Activated naive CD8-positive, alpha-beta T cell (primary cell): ENCODE data around the gene SUGCT.

Source experiments
- H3K27ac Mint-ChIP-seq: one replicate; pipeline ENCODE4 v1.8.0; 2021; ENCODE audit warnings: mixed read lengths
- H3K27me3 Mint-ChIP-seq: one replicate; pipeline ENCODE4 v1.8.0; 2021; ENCODE audit warnings: mixed read lengths
- H3K36me3 Mint-ChIP-seq: one replicate; pipeline ENCODE4 v1.8.0; 2021; ENCODE audit warnings: mixed read lengths
- H3K4me1 Mint-ChIP-seq: one replicate; pipeline ENCODE4 v1.8.0; 2021; ENCODE audit warnings: low read depth, mixed read lengths
- H3K4me3 Mint-ChIP-seq: one replicate; pipeline ENCODE4 v1.8.0; 2021; ENCODE audit warnings: mild to moderate bottlenecking, mixed read lengths
- H3K9me3 Mint-ChIP-seq: one replicate; pipeline ENCODE4 v1.8.0; 2021; ENCODE audit warnings: low read depth, mixed read lengths

SUGCT gene

GRCh38 chr7:40520986-40521738, 386.4 kb downstream of the SUGCT start:
- H3K36me3 Mint-ChIP-seq, result peaks cover 2% of the 10 kb centered on the region
- H3K27ac Mint-ChIP-seq, result no peak overlapping the region
- H3K4me1 Mint-ChIP-seq, result no peaks in the 10 kb centered on the region
- H3K27me3 Mint-ChIP-seq, result no peaks in the 10 kb centered on the region
- no peaks in the 10 kb centered on the region for H3K9me3 Mint-ChIP-seq
- H3K4me3 Mint-ChIP-seq, result no peak overlapping the region

- H3K27ac Mint-ChIP-seq, result no peak overlapping the region
- H3K27me3 Mint-ChIP-seq, result no peaks in the 10 kb centered on the region
- H3K36me3 Mint-ChIP-seq, result no peaks in the 10 kb centered on the region
- no peaks in the 10 kb centered on the region for H3K9me3 Mint-ChIP-seq
- H3K4me1 Mint-ChIP-seq, result no peaks in the 10 kb centered on the region
- no peak overlapping the region for H3K4me3 Mint-ChIP-seq
Observed at GRCh38 chr7:40525764-40526163, 391.0 kb downstream of the SUGCT start.

- no peaks in the 10 kb centered on the region for H3K4me1 Mint-ChIP-seq
- no peak overlapping the region for H3K27ac Mint-ChIP-seq
- no peak overlapping the region for H3K4me3 Mint-ChIP-seq
Observed at GRCh38 chr7:40526951-40527715, 392.3 kb downstream of the SUGCT start.

GRCh38 chr7:40527723-40528122, 392.9 kb downstream of the SUGCT start:
- Mint-ChIP-seq H3K4me1 (no peaks in the 10 kb centered on the region), H3K9me3 (no peaks in the 10 kb centered on the region), H3K4me3 (no peak overlapping the region), H3K27ac (no peak overlapping the region), H3K27me3 (no peaks in the 10 kb centered on the region), H3K36me3 (no peaks in the 10 kb centered on the region)

More at GRCh38 chr7:40526951-40527715, 392.3 kb downstream of the SUGCT start:
- H3K36me3 Mint-ChIP-seq, result no peaks in the 10 kb centered on the region
- no peaks in the 10 kb centered on the region for H3K9me3 Mint-ChIP-seq
- H3K27me3 Mint-ChIP-seq, result no peaks in the 10 kb centered on the region

- Mint-ChIP-seq H3K27ac (no peak overlapping the region), H3K27me3 (no peaks in the 10 kb centered on the region), H3K4me3 (no peak overlapping the region), H3K9me3 (no peaks in the 10 kb centered on the region), H3K4me1 (no peaks in the 10 kb centered on the region), H3K36me3 (no peaks in the 10 kb centered on the region)
Observed at GRCh38 chr7:40530292-40530691, 395.5 kb downstream of the SUGCT start.

- Mint-ChIP-seq H3K36me3 (no peaks in the 10 kb centered on the region), H3K9me3 (no peaks in the 10 kb centered on the region), H3K4me3 (no peak overlapping the region), H3K4me1 (no peaks in the 10 kb centered on the region), H3K27ac (no peak overlapping the region), H3K27me3 (no peaks in the 10 kb centered on the region)
Observed at GRCh38 chr7:40531956-40532355, 397.2 kb downstream of the SUGCT start.

GRCh38 chr7:40535678-40536077, 400.9 kb downstream of the SUGCT start:
- no peaks in the 10 kb centered on the region for H3K27me3 Mint-ChIP-seq
- H3K4me1 Mint-ChIP-seq, result no peaks in the 10 kb centered on the region
- no peak overlapping the region for H3K27ac Mint-ChIP-seq
- H3K4me3 Mint-ChIP-seq, result no peak overlapping the region
- H3K36me3 Mint-ChIP-seq, result no peaks in the 10 kb centered on the region
- H3K9me3 Mint-ChIP-seq, result no peaks in the 10 kb centered on the region

- Mint-ChIP-seq H3K27me3 (no peaks in the 10 kb centered on the region), H3K9me3 (no peaks in the 10 kb centered on the region), H3K27ac (no peak overlapping the region), H3K4me1 (no peaks in the 10 kb centered on the region), H3K36me3 (no peaks in the 10 kb centered on the region), H3K4me3 (no peak overlapping the region)
Observed at GRCh38 chr7:40536421-40536820, 401.6 kb downstream of the SUGCT start.

- Mint-ChIP-seq H3K27me3 (no peaks in the 10 kb centered on the region), H3K4me3 (no peak overlapping the region), H3K36me3 (no peaks in the 10 kb centered on the region), H3K4me1 (no peaks in the 10 kb centered on the region), H3K27ac (no peak overlapping the region), H3K9me3 (no peaks in the 10 kb centered on the region)
Observed at GRCh38 chr7:40538281-40538680, 403.5 kb downstream of the SUGCT start.

GRCh38 chr7:40541336-40541735, 406.5 kb downstream of the SUGCT start:
- no peaks in the 10 kb centered on the region for H3K36me3 Mint-ChIP-seq
- H3K9me3 Mint-ChIP-seq, result no peaks in the 10 kb centered on the region
- no peaks in the 10 kb centered on the region for H3K27me3 Mint-ChIP-seq
- H3K4me3 Mint-ChIP-seq, result no peak overlapping the region
- no peaks in the 10 kb centered on the region for H3K4me1 Mint-ChIP-seq
- no peak overlapping the region for H3K27ac Mint-ChIP-seq

GRCh38 chr7:40542982-40543741, 408.4 kb downstream of the SUGCT start:
- no peak overlapping the region for H3K27ac Mint-ChIP-seq
- H3K4me1 Mint-ChIP-seq, result no peaks in the 10 kb centered on the region
- no peaks in the 10 kb centered on the region for H3K27me3 Mint-ChIP-seq
- H3K9me3 Mint-ChIP-seq, result no peaks in the 10 kb centered on the region
- no peaks in the 10 kb centered on the region for H3K36me3 Mint-ChIP-seq
- H3K4me3 Mint-ChIP-seq, result no peak overlapping the region

GRCh38 chr7:40544221-40544723, 409.5 kb downstream of the SUGCT start:
- H3K4me1 Mint-ChIP-seq, result no peaks in the 10 kb centered on the region
- H3K27me3 Mint-ChIP-seq, result no peaks in the 10 kb centered on the region
- no peaks in the 10 kb centered on the region for H3K9me3 Mint-ChIP-seq
- no peaks in the 10 kb centered on the region for H3K36me3 Mint-ChIP-seq
- H3K4me3 Mint-ChIP-seq, result no peak overlapping the region
- H3K27ac Mint-ChIP-seq, result no peak overlapping the region

- Mint-ChIP-seq H3K27ac (no peak overlapping the region), H3K4me1 (no peaks in the 10 kb centered on the region), H3K36me3 (no peaks in the 10 kb centered on the region)
Observed at GRCh38 chr7:40544871-40545303, 410.1 kb downstream of the SUGCT start.

GRCh38 chr7:40545739-40546138, 410.9 kb downstream of the SUGCT start:
- Mint-ChIP-seq H3K27ac (no peak overlapping the region), H3K36me3 (no peaks in the 10 kb centered on the region), H3K4me1 (no peaks in the 10 kb centered on the region), H3K9me3 (no peaks in the 10 kb centered on the region), H3K27me3 (no peaks in the 10 kb centered on the region), H3K4me3 (no peak overlapping the region)

More at GRCh38 chr7:40544871-40545303, 410.1 kb downstream of the SUGCT start:
- no peak overlapping the region for H3K4me3 Mint-ChIP-seq
- H3K27me3 Mint-ChIP-seq, result no peaks in the 10 kb centered on the region
- H3K9me3 Mint-ChIP-seq, result no peaks in the 10 kb centered on the region
